ENCODE results near the gene TRIM65.
A peak's percentile ranks its signal among the peaks of the same experiment; 100 is the strongest.

- TF ChIP-seq CTCF (IDR thresholded peaks at IDR 0.05) (no peak), POLR2A (IDR thresholded peaks at IDR 0.05) (no peak), POLR2AphosphoS5 (IDR thresholded peaks at IDR 0.05) (peak; percentile 2)
Measured at GRCh38 chr17:75869282-75870141, 27.2 kb downstream of the TRIM65 start.
